GM13977 (cell line): ENCODE results near the gene INSR.
"Not testable (repeated sequence)": the region's sequence is repeated elsewhere in the genome, so short reads cannot be mapped to it uniquely, and the experiment has no call there.

Experiments
- DNase-seq: peaks from one replicate; pipeline ENCODE4 v3.0.0; 2012; ENCODE audit warnings: low spot score
- in situ Hi-C: fragments of 300-500 bp; cut with MboI; formaldehyde crosslinking; loops from one replicate; pipeline ENCODE4 v1.12.0; 2022; ENCODE audit warnings: low sequenced_read_pairs, low pct_unique_long_range_greater_than_20kb, mixed read lengths, inconsistent platforms; ENCODE audit not compliant: unreplicated experiment
- TF ChIP-seq, protein P1 (sequence below): IDR thresholded peaks from 2 replicates; pipeline ENCODE4 v1.5.1; 2012; ENCODE audit warnings: mild to moderate bottlenecking, control low read depth; ENCODE audit not compliant: insufficient read depth; ENCODE audit errors: extremely low read depth, missing control alignments

Gene INSR

DNA sequence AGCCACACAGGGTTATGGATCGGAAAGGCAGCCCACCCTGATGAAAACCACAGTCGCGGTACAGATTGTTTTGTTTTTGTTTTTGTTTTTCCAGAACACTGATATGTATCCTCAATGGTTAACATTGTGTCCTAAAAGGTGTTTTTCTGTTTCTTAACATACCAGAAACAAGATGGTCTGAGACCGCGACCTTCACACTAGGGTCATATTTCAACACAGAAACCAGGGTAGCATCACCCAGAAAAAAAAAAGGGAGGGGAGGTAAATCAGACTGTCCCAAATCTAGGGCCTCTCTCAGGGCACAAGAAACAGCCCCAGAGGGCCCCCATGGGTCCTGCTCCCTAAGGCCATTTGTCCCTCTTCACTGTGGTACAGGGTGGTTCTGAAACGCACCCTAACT, 66.5 kb downstream of the INSR start:
- in situ Hi-C loops = no loop called here
- no peak for DNase-seq
- TF ChIP-seq, protein P1, sequence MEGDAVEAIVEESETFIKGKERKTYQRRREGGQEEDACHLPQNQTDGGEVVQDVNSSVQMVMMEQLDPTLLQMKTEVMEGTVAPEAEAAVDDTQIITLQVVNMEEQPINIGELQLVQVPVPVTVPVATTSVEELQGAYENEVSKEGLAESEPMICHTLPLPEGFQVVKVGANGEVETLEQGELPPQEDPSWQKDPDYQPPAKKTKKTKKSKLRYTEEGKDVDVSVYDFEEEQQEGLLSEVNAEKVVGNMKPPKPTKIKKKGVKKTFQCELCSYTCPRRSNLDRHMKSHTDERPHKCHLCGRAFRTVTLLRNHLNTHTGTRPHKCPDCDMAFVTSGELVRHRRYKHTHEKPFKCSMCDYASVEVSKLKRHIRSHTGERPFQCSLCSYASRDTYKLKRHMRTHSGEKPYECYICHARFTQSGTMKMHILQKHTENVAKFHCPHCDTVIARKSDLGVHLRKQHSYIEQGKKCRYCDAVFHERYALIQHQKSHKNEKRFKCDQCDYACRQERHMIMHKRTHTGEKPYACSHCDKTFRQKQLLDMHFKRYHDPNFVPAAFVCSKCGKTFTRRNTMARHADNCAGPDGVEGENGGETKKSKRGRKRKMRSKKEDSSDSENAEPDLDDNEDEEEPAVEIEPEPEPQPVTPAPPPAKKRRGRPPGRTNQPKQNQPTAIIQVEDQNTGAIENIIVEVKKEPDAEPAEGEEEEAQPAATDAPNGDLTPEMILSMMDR = no peak

DNA sequence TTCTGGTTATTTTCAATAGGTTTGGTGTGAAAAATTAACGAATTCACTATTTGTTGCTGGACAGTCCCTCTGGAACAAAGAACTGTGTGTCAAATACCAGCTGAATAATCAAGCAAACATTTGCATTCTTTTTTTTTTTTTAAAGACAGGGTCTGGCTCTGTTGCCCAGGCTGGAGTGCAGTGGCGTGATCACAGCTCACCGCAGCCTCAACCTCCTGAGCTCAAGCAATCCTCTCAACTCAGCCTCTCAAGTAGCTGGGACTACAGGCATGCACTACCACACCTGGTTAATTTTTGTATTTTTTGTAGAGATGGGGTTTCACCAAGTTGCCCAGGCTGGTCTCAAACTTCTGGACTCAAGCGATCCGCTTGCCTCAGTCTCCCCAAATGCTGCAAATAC, 67.1 kb downstream of the INSR start:
- in situ Hi-C loops, DNase-seq: not testable (repeated sequence)

DNA sequence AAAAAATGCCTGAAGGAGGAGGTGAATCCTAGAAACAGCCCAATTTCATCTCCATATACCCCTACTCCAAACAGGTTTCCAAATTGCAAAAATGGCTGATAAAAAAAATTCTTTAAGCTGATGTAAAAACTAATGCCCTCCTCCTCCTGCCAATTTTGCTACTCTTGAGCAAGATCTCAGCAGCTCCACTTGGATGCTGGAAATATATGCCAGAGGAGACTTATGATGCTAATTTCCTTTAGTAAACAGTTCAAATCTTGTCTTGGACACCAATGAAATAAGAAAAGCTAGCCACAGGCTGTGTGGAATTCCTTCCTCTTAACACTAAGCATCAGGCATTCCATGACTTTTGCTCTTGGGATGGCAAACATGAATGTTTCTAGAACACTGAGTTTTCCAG, 67.5 kb downstream of the INSR start:
- TF ChIP-seq, protein P1 = no peak
- DNase-seq = no peak
- in situ Hi-C loops = no loop called here

DNA sequence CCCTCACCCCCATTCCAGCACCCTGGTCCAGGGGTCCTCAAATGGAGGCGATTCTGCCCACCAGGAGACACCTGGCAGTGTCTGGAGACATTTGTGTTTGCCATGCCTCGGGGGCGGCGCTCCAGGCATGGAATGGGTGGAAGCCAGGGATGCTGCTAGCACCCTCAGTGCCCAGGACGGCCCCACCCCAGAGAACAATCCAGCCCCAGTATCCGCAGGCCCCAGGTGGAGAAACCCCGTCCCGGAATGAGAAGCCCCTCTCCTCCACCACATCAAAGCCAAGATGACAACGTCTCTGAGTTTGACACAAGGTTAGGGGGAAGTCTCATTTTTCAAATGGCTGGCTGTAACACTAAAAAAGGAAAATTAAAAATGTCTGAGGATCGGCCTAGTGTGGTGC, 68.5 kb downstream of the INSR start:
- TF ChIP-seq, protein P1 = no peak
- in situ Hi-C loops = no loop called here

DNA sequence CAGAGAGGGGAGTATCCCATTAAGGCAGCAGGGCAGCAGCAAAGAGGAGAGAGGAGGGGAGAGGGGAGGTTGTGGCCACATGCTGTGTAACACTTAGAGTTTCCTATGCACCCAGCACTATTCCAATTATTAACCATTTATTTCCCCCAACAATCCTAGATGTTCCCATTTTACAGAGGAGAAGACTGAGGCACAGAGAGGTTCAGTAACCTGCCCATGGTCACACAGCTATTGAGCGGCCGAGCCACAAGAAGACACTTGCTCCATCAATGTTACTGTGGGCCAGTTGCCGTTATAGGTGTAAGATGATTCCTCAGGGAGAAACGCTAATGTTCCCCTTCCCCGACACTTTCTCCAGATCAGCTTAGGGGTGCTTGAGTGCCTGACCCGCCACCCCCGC, 69.2 kb downstream of the INSR start:
- no peak for DNase-seq
- in situ Hi-C loops = no loop called here
- TF ChIP-seq, protein P1 = no peak

More for the DNA sequence above, 68.5 kb downstream of the INSR start:
- DNase-seq = no peak

DNA sequence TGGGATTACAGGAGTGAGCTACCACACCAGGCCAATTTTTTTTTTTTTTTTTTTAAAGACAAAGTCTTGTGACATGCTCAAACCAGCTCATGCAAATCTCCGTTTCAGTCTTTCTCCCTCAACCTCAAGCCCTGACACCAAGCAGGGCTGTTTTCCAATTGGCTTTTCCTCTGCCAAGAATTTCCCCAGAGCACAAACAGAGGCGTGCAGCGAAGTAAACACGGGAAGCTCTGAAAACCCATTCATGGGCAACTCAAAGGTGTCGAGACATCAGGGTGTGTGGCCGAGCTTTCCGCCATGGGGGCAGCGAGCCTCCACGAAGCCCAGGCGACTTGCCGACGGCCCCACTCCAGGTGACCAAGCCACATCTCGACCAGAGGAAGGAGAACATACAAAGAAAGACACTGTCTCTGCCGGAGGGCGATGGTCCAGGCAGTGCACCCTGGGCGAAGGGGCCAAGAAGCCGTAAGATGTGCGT, 70.0 kb downstream of the INSR start:
- in situ Hi-C loops = no loop called here
- TF ChIP-seq, protein P1 = no peak
- DNase-seq = no peak

DNA sequence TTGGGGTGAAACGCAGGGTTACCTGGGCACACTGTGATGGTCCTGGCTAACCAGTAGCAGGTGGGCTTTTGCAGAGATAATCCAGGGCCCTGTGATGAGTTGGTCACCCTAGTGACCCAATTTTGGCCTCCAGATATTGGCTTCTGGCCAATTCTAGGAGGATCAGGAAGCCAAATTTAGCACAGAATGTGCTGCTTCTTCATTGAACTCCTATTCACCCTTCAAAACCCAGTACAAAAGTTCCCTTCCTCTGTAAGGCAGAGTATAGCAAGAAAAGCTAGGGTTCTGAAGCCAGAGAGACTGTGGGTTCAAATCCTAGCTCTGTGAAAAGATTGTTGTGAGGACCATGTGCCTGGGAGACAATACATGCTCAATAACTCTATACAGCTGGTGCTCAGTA, 70.8 kb downstream of the INSR start:
- no peak for DNase-seq
- TF ChIP-seq, protein P1 = no peak
- in situ Hi-C loops = no loop called here
